AG09319 (cell line): Measurements from ENCODE around the gene EXOC2.
"Not testable (repeated sequence)": the region's sequence is repeated elsewhere in the genome, so short reads cannot be mapped to it uniquely, and the experiment has no call there.

Experiments
- DNase-seq: peaks from one replicate; pipeline ENCODE4 v3.0.0-alpha.2; 2010; ENCODE audit warnings: low read depth; ENCODE audit errors: extremely low read depth
- CTCF ChIP-seq: IDR thresholded peaks from 2 replicates; pipeline ENCODE4 v1.5.1; 2011; ENCODE audit warnings: low read depth, mild to moderate bottlenecking, inconsistent platforms, low read length, moderate library complexity

EXOC2 gene

GRCh38 chr6:703552-703951 lies 10.6 kb upstream of the EXOC2 start:
- DNase-seq: no peak
- TF ChIP-seq CTCF: no peak

GRCh38 chr6:701700-702479 lies 9.0 kb upstream of the EXOC2 start:
- no peak for DNase-seq
- TF ChIP-seq CTCF: no peak; the same call in 1 of the 2 replicates

- TF ChIP-seq CTCF: no peak
- DNase-seq: no peak
Observed at GRCh38 chr6:701215-701614, 8.3 kb upstream of the EXOC2 start.

- no peak for DNase-seq
- no peak for TF ChIP-seq CTCF
Observed at GRCh38 chr6:700490-700889, 7.6 kb upstream of the EXOC2 start.

- no peak for TF ChIP-seq CTCF
- no peak for DNase-seq
Observed at GRCh38 chr6:699319-699718, 6.4 kb upstream of the EXOC2 start.

GRCh38 chr6:694431-695126 lies 1.6 kb upstream of the EXOC2 start:
- not testable (repeated sequence) for DNase-seq

- DNase-seq: no peak
- no peak for TF ChIP-seq CTCF
Observed at GRCh38 chr6:693723-694009, 727 bp upstream of the EXOC2 start.

GRCh38 chr6:692356-692851 lies 535 bp downstream of the EXOC2 start:
- no peak for DNase-seq
- no peak for TF ChIP-seq CTCF
